GM19099 (cell line): ENCODE results near the gene KRTAP1-3.
"Not testable (repeated sequence)": the region's sequence is repeated elsewhere in the genome, so short reads cannot be mapped to it uniquely, and the experiment has no call there.

Experiments used
- POLR2A ChIP-seq: IDR thresholded peaks from 3 replicates; pipeline ENCODE4 v1.6.1; 2011; ENCODE audit warnings: low read depth; ENCODE audit not compliant: insufficient read length; ENCODE audit errors: extremely low read depth

The KRTAP1-3 gene

GRCh38 chr17:41057547-41057946 is 22.9 kb upstream of the KRTAP1-3 start:
- TF ChIP-seq POLR2A: no peak

- not testable (repeated sequence) for TF ChIP-seq POLR2A
These were observed 20.5 kb upstream of the KRTAP1-3 start, which contains the start of gene KRTAP2-2 for GRCh38 chr17:41055130-41055529. KRTAP2-2 (minus strand) TSS chr17:41055230; CDS start chr17:41055211, 19 bp downstream.

GRCh38 chr17:41054025-41054424 is 19.4 kb upstream of the KRTAP1-3 start:
- no peak for TF ChIP-seq POLR2A

GRCh38 chr17:41052566-41052965 is 17.9 kb upstream of the KRTAP1-3 start:
- no peak for TF ChIP-seq POLR2A

- no peak for TF ChIP-seq POLR2A
These were observed 14.4 kb upstream of the KRTAP1-3 start for GRCh38 chr17:41049110-41049509.

GRCh38 chr17:41048441-41048840 is 13.8 kb upstream of the KRTAP1-3 start:
- TF ChIP-seq POLR2A: no peak

- TF ChIP-seq POLR2A: not testable (repeated sequence)
These were observed 12.2 kb upstream of the KRTAP1-3 start, which contains the start of gene KRTAP2-1 for GRCh38 chr17:41046735-41047465. KRTAP2-1 (minus strand) TSS chr17:41047316; CDS start chr17:41047267, 49 bp downstream.

GRCh38 chr17:41042953-41043352 is 8.3 kb upstream of the KRTAP1-3 start:
- TF ChIP-seq POLR2A: no peak

GRCh38 chr17:41040783-41041571 is 6.3 kb upstream of the KRTAP1-3 start, which contains the start of gene KRTAP1-1:
KRTAP1-1 (minus strand) TSS chr17:41041450; CDS start chr17:41041397, 53 bp downstream.
- TF ChIP-seq POLR2A: not testable (repeated sequence)

- TF ChIP-seq POLR2A: no peak
These were observed 3.2 kb upstream of the KRTAP1-3 start for GRCh38 chr17:41037853-41038350.

GRCh38 chr17:41029633-41030245 is 4.9 kb downstream of the KRTAP1-3 start, which contains the start of gene KRTAP1-4:
KRTAP1-4 (minus strand) TSS chr17:41030195; CDS start chr17:41030078, 117 bp downstream.
- TF ChIP-seq POLR2A: no peak

GRCh38 chr17:41026715-41027471 is 7.8 kb downstream of the KRTAP1-3 start, which contains the start of gene KRTAP1-5:
KRTAP1-5 (minus strand) TSS chr17:41027208; CDS start chr17:41027155, 53 bp downstream.
- no peak for TF ChIP-seq POLR2A

- no peak for TF ChIP-seq POLR2A
These were observed 10.0 kb downstream of the KRTAP1-3 start for GRCh38 chr17:41024697-41025096.

- TF ChIP-seq POLR2A: no peak
These were observed 14.3 kb downstream of the KRTAP1-3 start for GRCh38 chr17:41020336-41020735.
